SK-N-SH (cell line): Measurements from ENCODE around the gene CACNA1A. TPM values are rescaled to one million over a fixed set of nuclear protein-coding genes. Genes with fewer than 3 reads are reported as not detected.

Experiments used
- CTCF ChIA-PET: fragments of 300-600, 350-600 bp; formaldehyde crosslinking; extraction: SDS; loops from one replicate; lab custom pipeline; 2021; lab: Yijun Ruan, JAX
- POLR2A ChIA-PET: fragments of 350-600 bp; sonication (Branson Sonifier 250); formaldehyde crosslinking; extraction: SDS; loops from one replicate; lab custom pipeline; 2020; ENCODE audit warnings: antibody characterized with exemption, inconsistent platforms; lab: Yijun Ruan, JAX
- DNase-seq: peaks from one replicate; pipeline ENCODE4 v3.0.0; 2012
- H2AFZ ChIP-seq: fragments of 200-600 bp; sonication (generic); 2 replicates; pipeline ENCODE4 v1.8.1; 2016; ENCODE audit warnings: antibody characterized with exemption, mild to moderate bottlenecking, low read depth
- H3F3A ChIP-seq: fragments of 200-600 bp; sonication (generic); replicated peaks from 2 replicates; pipeline ENCODE3; 2016; ENCODE audit warnings: antibody characterized with exemption, mild to moderate bottlenecking; ENCODE audit not compliant: insufficient read depth
- H3K27ac ChIP-seq, 2 experiments: fragments of 200-500 bp in 1 of 2; fragments of 200-600 bp in 1 of 2; sonication (Bioruptor generic) in 1 of 2; sonication (generic), shearing (Covaris generic) in 1 of 2; 2 replicates each; pipeline versions ENCODE4 v1.5.1 to v1.6.1; 2014 to 2016; ENCODE audit warnings: low read depth in 2 of 2, inconsistent platforms in 1 of 2, low read length in 1 of 2, mild to moderate bottlenecking in 1 of 2, mixed read lengths in 1 of 2
- H3K27me3 ChIP-seq: fragments of 200-600 bp; sonication (generic), shearing (Covaris generic); 2 replicates; pipeline ENCODE4 v1.6.1; 2016; ENCODE audit warnings: mixed run types; ENCODE audit not compliant: insufficient read depth
- H3K36me3 ChIP-seq, 2 experiments: fragments of 200-500 bp in 1 of 2; fragments of 200-600 bp in 1 of 2; sonication (Bioruptor generic) in 1 of 2; sonication (generic) in 1 of 2; replicated peaks in 1 of 2; 2 replicates each; pipeline versions ENCODE3 to v1.5.1; 2014 to 2016; ENCODE audit warnings: low read length in 1 of 2, mild to moderate bottlenecking in 1 of 2; ENCODE audit not compliant: insufficient read depth in 2 of 2, control insufficient read depth in 1 of 2
- H3K4me1 ChIP-seq, 2 experiments: fragments of 200-500 bp in 1 of 2; fragments of 200-600 bp in 1 of 2; sonication (Bioruptor generic) in 1 of 2; sonication (generic), shearing (Covaris generic) in 1 of 2; 2 replicates each; pipeline versions ENCODE4 v1.5.1 to v1.6.1; 2014 to 2016; ENCODE audit warnings: low read depth in 1 of 2, low read length in 1 of 2, mixed run types in 1 of 2; ENCODE audit not compliant: insufficient read depth in 2 of 2, control insufficient read depth in 1 of 2
- H3K4me2 ChIP-seq: fragments of 200-600 bp; sonication (generic), shearing (Covaris generic); 2 replicates; pipeline ENCODE4 v1.6.1; 2017; ENCODE audit warnings: mixed run types
- H3K4me3 ChIP-seq, 2 experiments: fragments of 200-500 bp in 1 of 2; fragments of 200-600 bp in 1 of 2; sonication (Bioruptor generic) in 1 of 2; sonication (generic), shearing (Covaris generic) in 1 of 2; 2 replicates each; pipeline versions ENCODE4 v1.5.1 to v1.8.1; 2014 to 2016; ENCODE audit warnings: low read depth in 2 of 2, inconsistent platforms in 1 of 2, low read length in 1 of 2, mild to moderate bottlenecking in 1 of 2, mixed read lengths in 1 of 2, moderate library complexity in 1 of 2
- H3K79me2 ChIP-seq: fragments of 200-600 bp; sonication (generic); 2 replicates; pipeline ENCODE4 v1.8.1; 2017; ENCODE audit warnings: mild to moderate bottlenecking; ENCODE audit not compliant: insufficient read depth
- H3K9ac ChIP-seq: fragments of 200-600 bp; sonication (generic); 2 replicates; pipeline ENCODE4 v1.6.1; 2017; ENCODE audit warnings: mixed run types
- H3K9me2 ChIP-seq: fragments of 200-600 bp; sonication (generic); 2 replicates; pipeline ENCODE4 v1.6.1; 2017; ENCODE audit warnings: mixed run types
- H3K9me3 ChIP-seq: fragments of 200-600 bp; sonication (generic); 2 replicates; pipeline ENCODE4 v1.6.1; 2017; ENCODE audit warnings: mixed run types, mild to moderate bottlenecking, moderate library complexity
- H4K20me1 ChIP-seq: fragments of 200-600 bp; sonication (generic); 2 replicates; pipeline ENCODE4 v1.6.1; 2017; ENCODE audit warnings: mild to moderate bottlenecking, mixed run types; ENCODE audit not compliant: insufficient read depth
- CTCF ChIP-seq: fragments of 200-600 bp; sonication (generic); IDR thresholded peaks from 2 replicates; pipeline ENCODE4 v1.6.1; 2017; ENCODE audit warnings: antibody characterized with exemption, mild to moderate bottlenecking, moderate library complexity
- ELF1 ChIP-seq: IDR thresholded peaks from 2 replicates; pipeline ENCODE4 v1.4.0; 2012
- EZH2phosphoT487 ChIP-seq: fragments of 200-600 bp; sonication (generic); IDR thresholded peaks from 2 replicates; pipeline ENCODE4 v1.6.1; 2017; ENCODE audit warnings: low read depth, mixed run types, mild to moderate bottlenecking, antibody characterized with exemption, moderate library complexity, borderline replicate concordance
- FOXJ3 ChIP-seq: sonication (generic); formaldehyde crosslinking; IDR thresholded peaks from 2 replicates; pipeline ENCODE4 v1.5.1; 2020; ENCODE audit warnings: mild to moderate bottlenecking, missing genetic modification reagents
- GATA2 ChIP-seq: sonication (generic); formaldehyde crosslinking; IDR thresholded peaks from 2 replicates; pipeline ENCODE4 v1.5.0; 2020; ENCODE audit warnings: mild to moderate bottlenecking, missing genetic modification reagents
- IRF3 ChIP-seq: fragments of 150-350 bp; IDR thresholded peaks from 2 replicates; pipeline ENCODE4 v1.6.1; 2016; ENCODE audit warnings: mild to moderate bottlenecking, low read depth, low read length
- MEF2A ChIP-seq: IDR thresholded peaks from 2 replicates; pipeline ENCODE4 v1.4.0; 2012; ENCODE audit warnings: low read depth, borderline replicate concordance
- PBX3 ChIP-seq: IDR thresholded peaks from 2 replicates; pipeline ENCODE4; 2012
- POLR2AphosphoS5 ChIP-seq: IDR thresholded peaks from 2 replicates; pipeline ENCODE4 v1.6.1; 2012; ENCODE audit warnings: low read depth, low read length
- RAD21 ChIP-seq: IDR thresholded peaks from 2 replicates; pipeline ENCODE4 v1.6.1; 2012; ENCODE audit warnings: mild to moderate bottlenecking, low read length
- RFX5 ChIP-seq: IDR thresholded peaks from 2 replicates; pipeline ENCODE4 v1.6.1; 2012; ENCODE audit warnings: mild to moderate bottlenecking, improper control_type of control experiment, low read length
- RXRA ChIP-seq: IDR thresholded peaks from 2 replicates; pipeline ENCODE4 v1.4.0; 2012; ENCODE audit warnings: low read depth, mild to moderate bottlenecking, borderline replicate concordance
- TCF12 ChIP-seq: IDR thresholded peaks from 2 replicates; pipeline ENCODE4 v1.4.0; 2012
- USF1 ChIP-seq: IDR thresholded peaks from 2 replicates; pipeline ENCODE4 v1.4.0; 2012; ENCODE audit warnings: low read depth, borderline replicate concordance
- USF2 ChIP-seq: fragments of 150-350 bp; IDR thresholded peaks from 2 replicates; pipeline ENCODE4 v1.6.1; 2017; ENCODE audit warnings: antibody characterized with exemption, low read length, low read depth, borderline replicate concordance
- ZBTB33 ChIP-seq: IDR thresholded peaks from 2 replicates; pipeline ENCODE4 v1.4.0; 2012; ENCODE audit warnings: low read depth, borderline replicate concordance
- WGBS: methylation state at CpG from one replicate; pipeline ENCODE4 v1.1.6; 2017; ENCODE audit warnings: low lambda C conversion rate; 5-methylcytosine and 5-hydroxymethylcytosine counted together
- polyA plus RNA-seq, 3 experiments: library from polyadenylated mRNA; depleted of rRNA; stranded (reverse); fragments of >200 nt; gene quantifications; 2 replicates each; pipeline ENCODE4 v1.2.3, GENCODE V29; 2012

CACNA1A gene
- polyA plus RNA-seq, 1 of the 3 experiments (the other 2 are of a cell fraction), result 1.3 TPM

- TF ChIP-seq CTCF (no peak), TCF12 (no peak), POLR2AphosphoS5 (no peak), MEF2A (no peak), RXRA (no peak), RFX5 (no peak), IRF3 (no peak), FOXJ3 (CRISPR knock-in tag) (no peak), ELF1 (no peak)
Measured at GRCh38 chr19:13461536-13461935, 44.7 kb downstream of the CACNA1A start (continued).

- ChIA-PET POLR2A (no interaction called here), CTCF (no interaction called here)
- 5% methylated on average over 7 of the region's 7 CpGs for WGBS
- no peak overlapping the region for H3K9ac ChIP-seq
- no peaks in the 10 kb centered on the region for H3F3A ChIP-seq
- no peaks in the 10 kb centered on the region for H3K9me3 ChIP-seq
- H3K9me2 ChIP-seq, result no peaks in the 10 kb centered on the region
- H3K36me3 ChIP-seq, result no peaks in the 10 kb centered on the region
- no peak for DNase-seq
- no peaks in the 10 kb centered on the region for H3K79me2 ChIP-seq
- H2AFZ ChIP-seq, result no peak overlapping the region
- no peak overlapping the region for H3K4me3 ChIP-seq
- no peaks in the 10 kb centered on the region for H4K20me1 ChIP-seq
- H3K27me3 ChIP-seq, result peaks cover 59% of the 10 kb centered on the region
- TF ChIP-seq RAD21 (no peak), RFX5 (no peak), USF2 (no peak), USF1 (no peak), GATA2 (CRISPR knock-in tag) (no peak), EZH2phosphoT487 (no peak), PBX3 (no peak), ZBTB33 (no peak), ELF1 (no peak), IRF3 (no peak)
- H3K4me2 ChIP-seq, result no peak overlapping the region
- H3K27ac ChIP-seq, result no peak overlapping the region
- H3K4me1 ChIP-seq, result no peaks in the 10 kb centered on the region
Measured at GRCh38 chr19:13460045-13460444, 46.2 kb downstream of the CACNA1A start.
